Measurements from ENCODE around the gene OSTM1.

- TF ChIP-seq GABPA (IDR thresholded peaks at IDR 0.05; ENCODE audit: low read depth), result no peak
- TF ChIP-seq CTCF (IDR thresholded peaks at IDR 0.05; ENCODE audit: insufficient read depth, low read length), result no peak
Observed at GRCh38 chr6:108118810-108119768, 44.5 kb upstream of the OSTM1 start.
